Measurements from ENCODE around the gene MYO7A.
"Not testable (repeated sequence)": the region's sequence is repeated elsewhere in the genome, so short reads cannot be mapped to it uniquely, and the experiment has no call there.

MYO7A gene

GRCh38 chr11:77096591-77097019, 31.4 kb upstream of the MYO7A start:
- Histone ChIP-seq H3K4me2 (ENCODE audit: low read depth, low read length, poor library complexity, severe bottlenecking) (no peak overlapping the region), H3K36me3 (ENCODE audit: insufficient read depth, low read length) (peaks cover 8% of the 10 kb centered on the region; the same call in 1 of the 2 replicates), H4K20me1 (ENCODE audit: insufficient read depth, low read length, poor library complexity, severe bottlenecking) (no peaks in the 10 kb centered on the region), H3F3A (ENCODE audit: low read depth) (no peaks in the 10 kb centered on the region), H3K79me2 (ENCODE audit: insufficient read depth, low read length) (no peaks in the 10 kb centered on the region), H2AFZ (ENCODE audit: low read length) (no peak overlapping the region), H3K4me1 (ENCODE audit: insufficient read depth, low read length, poor library complexity, severe bottlenecking) (no peaks in the 10 kb centered on the region), H3K9me2 (replicated peaks; ENCODE audit: low read depth, low read length) (no peaks in the 10 kb centered on the region), H3K4me3 (ENCODE audit: low read length, poor library complexity, severe bottlenecking) (no peak overlapping the region), H3K9me3 (ENCODE audit: insufficient read depth, low read depth, low read length) (no peaks in the 10 kb centered on the region), H3K27me3 (ENCODE audit: insufficient read depth, low read length, poor library complexity, severe bottlenecking) (no peaks in the 10 kb centered on the region), H3K9ac (ENCODE audit: low read depth, low read length, poor library complexity, severe bottlenecking) (no peak overlapping the region)
- TF ChIP-seq EZH2phosphoT487 (IDR thresholded peaks at IDR 0.05; ENCODE audit: borderline replicate concordance) = no peak
- no peak for TF ChIP-seq CTCF (conservative IDR thresholded peaks at IDR 0.05; ENCODE audit: low read length)

- not testable (repeated sequence) for H3K36me3 ChIP-seq (ENCODE audit: insufficient read depth, low read length); H3K9me3 ChIP-seq (ENCODE audit: insufficient read depth, low read depth, low read length); H3K27me3 ChIP-seq (ENCODE audit: insufficient read depth, low read length, poor library complexity, severe bottlenecking); H4K20me1 ChIP-seq (ENCODE audit: insufficient read depth, low read length, poor library complexity, severe bottlenecking); H3K4me3 ChIP-seq (ENCODE audit: low read length, poor library complexity, severe bottlenecking); H3K4me2 ChIP-seq (ENCODE audit: low read depth, low read length, poor library complexity, severe bottlenecking); H2AFZ ChIP-seq (ENCODE audit: low read length); H3K79me2 ChIP-seq (ENCODE audit: insufficient read depth, low read length); H3K9ac ChIP-seq (ENCODE audit: low read depth, low read length, poor library complexity, severe bottlenecking); H3F3A ChIP-seq (ENCODE audit: low read depth); H3K4me1 ChIP-seq (ENCODE audit: insufficient read depth, low read length, poor library complexity, severe bottlenecking); H3K9me2 ChIP-seq (replicated peaks; ENCODE audit: low read depth, low read length)
Observed at GRCh38 chr11:77097180-77097579, 30.9 kb upstream of the MYO7A start.

- Histone ChIP-seq H3K9me3 (ENCODE audit: insufficient read depth, low read depth, low read length) (no peaks in the 10 kb centered on the region), H2AFZ (ENCODE audit: low read length) (no peak overlapping the region), H3K9me2 (replicated peaks; ENCODE audit: low read depth, low read length) (no peaks in the 10 kb centered on the region), H3K79me2 (ENCODE audit: insufficient read depth, low read length) (no peaks in the 10 kb centered on the region), H3K4me2 (ENCODE audit: low read depth, low read length, poor library complexity, severe bottlenecking) (no peak overlapping the region), H3K36me3 (ENCODE audit: insufficient read depth, low read length) (no peaks in the 10 kb centered on the region), H3F3A (ENCODE audit: low read depth) (no peaks in the 10 kb centered on the region), H3K9ac (ENCODE audit: low read depth, low read length, poor library complexity, severe bottlenecking) (no peak overlapping the region), H3K4me1 (ENCODE audit: insufficient read depth, low read length, poor library complexity, severe bottlenecking) (no peaks in the 10 kb centered on the region), H3K4me3 (ENCODE audit: low read length, poor library complexity, severe bottlenecking) (no peak overlapping the region), H4K20me1 (ENCODE audit: insufficient read depth, low read length, poor library complexity, severe bottlenecking) (no peaks in the 10 kb centered on the region), H3K27me3 (ENCODE audit: insufficient read depth, low read length, poor library complexity, severe bottlenecking) (no peaks in the 10 kb centered on the region)
- no peak for TF ChIP-seq CTCF (conservative IDR thresholded peaks at IDR 0.05; ENCODE audit: low read length)
- no peak for TF ChIP-seq EZH2phosphoT487 (IDR thresholded peaks at IDR 0.05; ENCODE audit: borderline replicate concordance)
Observed at GRCh38 chr11:77100166-77101042, 27.6 kb upstream of the MYO7A start.

Data from Loucy (cell line).